ENCODE results near the gene NIN.

DNA sequence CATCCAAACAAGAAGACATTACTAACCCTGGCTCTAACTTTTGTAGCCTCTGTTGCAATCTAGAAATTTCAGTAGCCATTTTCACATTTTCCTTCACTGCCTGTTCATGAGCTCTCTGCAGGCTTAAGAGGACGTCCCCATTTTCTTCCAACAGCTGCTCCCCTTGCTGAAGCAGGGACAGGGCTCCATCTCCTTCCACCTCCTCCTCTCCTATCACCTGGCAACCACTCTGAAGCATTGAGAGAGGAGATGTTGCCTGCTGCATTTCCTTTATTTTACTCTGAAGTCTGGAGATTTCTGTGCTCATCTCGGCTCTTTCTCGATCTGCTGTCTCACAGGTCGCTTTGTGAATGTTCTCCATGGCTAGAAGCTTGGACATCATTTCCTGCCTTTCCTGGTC, 73.3 kb downstream of the NIN start:
- no peak for TF ChIP-seq TAF1 (IDR thresholded peaks at IDR 0.05; ENCODE audit: borderline replicate concordance, low read depth, low read length)
- no peak for TF ChIP-seq POLR2A (IDR thresholded peaks at IDR 0.05; ENCODE audit: low read depth, low read length)
- no peak for TF ChIP-seq POLR2AphosphoS5 (IDR thresholded peaks at IDR 0.05; ENCODE audit: low read depth, low read length)
